ENCODE data around the gene ADGRL3. TPM values are rescaled to one million over a fixed set of nuclear protein-coding genes. Genes with fewer than 3 reads are reported as not detected.

ADGRL3 gene
- total and polyA plus RNA-seq, 2 donors (not counting 1 experiment from before 2014, with no cell fraction given): not detected

- no peak overlapping the region for H3K27ac ChIP-seq (ENCODE audit: low read length in 2 of 2)
- TF ChIP-seq, protein P1, sequence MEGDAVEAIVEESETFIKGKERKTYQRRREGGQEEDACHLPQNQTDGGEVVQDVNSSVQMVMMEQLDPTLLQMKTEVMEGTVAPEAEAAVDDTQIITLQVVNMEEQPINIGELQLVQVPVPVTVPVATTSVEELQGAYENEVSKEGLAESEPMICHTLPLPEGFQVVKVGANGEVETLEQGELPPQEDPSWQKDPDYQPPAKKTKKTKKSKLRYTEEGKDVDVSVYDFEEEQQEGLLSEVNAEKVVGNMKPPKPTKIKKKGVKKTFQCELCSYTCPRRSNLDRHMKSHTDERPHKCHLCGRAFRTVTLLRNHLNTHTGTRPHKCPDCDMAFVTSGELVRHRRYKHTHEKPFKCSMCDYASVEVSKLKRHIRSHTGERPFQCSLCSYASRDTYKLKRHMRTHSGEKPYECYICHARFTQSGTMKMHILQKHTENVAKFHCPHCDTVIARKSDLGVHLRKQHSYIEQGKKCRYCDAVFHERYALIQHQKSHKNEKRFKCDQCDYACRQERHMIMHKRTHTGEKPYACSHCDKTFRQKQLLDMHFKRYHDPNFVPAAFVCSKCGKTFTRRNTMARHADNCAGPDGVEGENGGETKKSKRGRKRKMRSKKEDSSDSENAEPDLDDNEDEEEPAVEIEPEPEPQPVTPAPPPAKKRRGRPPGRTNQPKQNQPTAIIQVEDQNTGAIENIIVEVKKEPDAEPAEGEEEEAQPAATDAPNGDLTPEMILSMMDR (IDR thresholded peaks at IDR 0.05): no peak
- TF ChIP-seq EZH2 (IDR thresholded peaks at IDR 0.05; ENCODE audit: borderline replicate concordance, insufficient read depth, low read depth, low read length, poor library complexity, severe bottlenecking): no peak
- Mint-ChIP-seq H3K9me3 (ENCODE audit: insufficient read depth) (no peaks in the 10 kb centered on the region), H3K27me3 (no peaks in the 10 kb centered on the region), H3K4me1 (no peaks in the 10 kb centered on the region), H3K27ac (no peak overlapping the region), H3K4me3 (no peak overlapping the region)
- intact Hi-C loops (cut with micrococcal nuclease): no loop called here
- H2AFZ ChIP-seq (ENCODE audit: insufficient read depth, low read depth, low read length, poor library complexity, severe bottlenecking): no peak overlapping the region
- ChIA-PET POLR2A (no interaction called here), CTCF (no interaction called here)
- H3K9me3 ChIP-seq (ENCODE audit: control extremely low read depth in 1 of 3, control insufficient read depth in 2 of 3, insufficient read depth in 1 of 3, low read length in 2 of 3): no peaks in the 10 kb centered on the region
- no peaks in the 10 kb centered on the region for H3K36me3 ChIP-seq (replicated peaks in 1 of 2; ENCODE audit: control extremely low read depth in 1 of 2, control insufficient read depth in 1 of 2, extremely low read depth in 1 of 2, insufficient read depth in 2 of 2, low read length in 1 of 2)
- 100% methylated on average over 2 of the region's 5 CpGs for WGBS (ENCODE audit: insufficient coverage)
- ATAC-seq (ENCODE audit: low read depth) (no peak), DNase-seq (no peak)
- H3K79me2 ChIP-seq (ENCODE audit: control insufficient read depth, insufficient read depth, low read length): no peaks in the 10 kb centered on the region
- no peak overlapping the region for H3K4me3 ChIP-seq (ENCODE audit: control extremely low read depth in 1 of 5, extremely low read depth in 1 of 5, insufficient read depth in 1 of 5, low read depth in 2 of 5, low read length in 4 of 5)
- H3K9ac ChIP-seq (ENCODE audit: low read length): no peak overlapping the region
- H3K4me2 ChIP-seq (replicated peaks; ENCODE audit: low read depth, low read length, poor library complexity, severe bottlenecking): no peak overlapping the region
- no peaks in the 10 kb centered on the region for H3K27me3 ChIP-seq (replicated peaks in 1 of 4; ENCODE audit: control extremely low read depth in 1 of 4, control insufficient read depth in 3 of 4, insufficient read depth in 4 of 4, low read length in 3 of 4)
- no peaks in the 10 kb centered on the region for H3K4me1 ChIP-seq (ENCODE audit: control insufficient read depth in 2 of 2, insufficient read depth in 2 of 2, low read length in 2 of 2)
- no peaks in the 10 kb centered on the region for H4K20me1 ChIP-seq (ENCODE audit: control insufficient read depth, insufficient read depth, low read length, poor library complexity, severe bottlenecking)
These were observed 136.4 kb downstream of the ADGRL3 start for GRCh38 chr4:61336488-61336887.

- H3K4me3 Mint-ChIP-seq: no peak overlapping the region
- intact Hi-C loops (cut with micrococcal nuclease): no loop called here
- Histone ChIP-seq H4K20me1 (ENCODE audit: control insufficient read depth, insufficient read depth, low read length, poor library complexity, severe bottlenecking) (no peaks in the 10 kb centered on the region), H3K27ac (ENCODE audit: low read length in 2 of 2) (no peak overlapping the region), H3K4me3 (ENCODE audit: control extremely low read depth in 1 of 5, extremely low read depth in 1 of 5, insufficient read depth in 1 of 5, low read depth in 2 of 5, low read length in 4 of 5) (no peak overlapping the region), H3K36me3 (replicated peaks in 1 of 2; ENCODE audit: control extremely low read depth in 1 of 2, control insufficient read depth in 1 of 2, extremely low read depth in 1 of 2, insufficient read depth in 2 of 2, low read length in 1 of 2) (no peaks in the 10 kb centered on the region), H3K4me2 (replicated peaks; ENCODE audit: low read depth, low read length, poor library complexity, severe bottlenecking) (no peak overlapping the region), H3K9me3 (ENCODE audit: control extremely low read depth in 1 of 3, control insufficient read depth in 2 of 3, insufficient read depth in 1 of 3, low read length in 2 of 3) (no peaks in the 10 kb centered on the region), H3K27me3 (replicated peaks in 1 of 4; ENCODE audit: control extremely low read depth in 1 of 4, control insufficient read depth in 3 of 4, insufficient read depth in 4 of 4, low read length in 3 of 4) (no peaks in the 10 kb centered on the region), H3K9ac (ENCODE audit: low read length) (no peak overlapping the region), H2AFZ (ENCODE audit: insufficient read depth, low read depth, low read length, poor library complexity, severe bottlenecking) (no peak overlapping the region), H3K4me1 (ENCODE audit: control insufficient read depth in 2 of 2, insufficient read depth in 2 of 2, low read length in 2 of 2) (no peaks in the 10 kb centered on the region), H3K79me2 (ENCODE audit: control insufficient read depth, insufficient read depth, low read length) (no peaks in the 10 kb centered on the region)
- no peaks in the 10 kb centered on the region for H3K27me3 Mint-ChIP-seq
- TF ChIP-seq, protein P1 (IDR thresholded peaks at IDR 0.05): no peak
- TF ChIP-seq EZH2 (IDR thresholded peaks at IDR 0.05; ENCODE audit: borderline replicate concordance, insufficient read depth, low read depth, low read length, poor library complexity, severe bottlenecking): no peak
- DNase-seq (no peak), ATAC-seq (ENCODE audit: low read depth) (no peak)
- H3K9me3 Mint-ChIP-seq (ENCODE audit: insufficient read depth): no peaks in the 10 kb centered on the region
- POLR2A ChIA-PET: no interaction called here
- CTCF ChIA-PET: no interaction called here
- no peaks in the 10 kb centered on the region for H3K4me1 Mint-ChIP-seq
- H3K27ac Mint-ChIP-seq: no peak overlapping the region
- WGBS (ENCODE audit: insufficient coverage): no CpG with 5 or more reads among the region's 1 CpG
These were observed 136.8 kb downstream of the ADGRL3 start for GRCh38 chr4:61336916-61337315.

Data from B cell (primary cell).